ENCODE measurements around the gene CATSPER4.

DNA sequence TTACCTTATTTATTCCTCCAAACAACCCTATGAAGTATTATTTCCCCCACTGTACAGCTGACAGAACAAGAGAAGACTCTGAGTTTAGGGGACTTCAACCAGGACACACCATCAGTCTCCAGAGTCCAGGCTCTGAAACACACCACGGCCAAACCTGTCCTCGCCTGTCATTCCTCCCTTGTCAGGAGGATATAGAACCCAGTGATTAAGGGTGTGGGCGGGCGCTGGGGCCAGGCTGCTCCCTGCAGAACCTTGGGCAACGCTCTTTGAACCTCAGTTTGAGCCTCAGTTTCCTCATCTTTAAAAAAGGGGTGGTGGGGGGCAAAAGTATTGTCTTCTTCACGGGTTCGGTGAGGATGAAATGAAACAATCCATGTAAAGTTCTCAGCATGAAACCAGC lies 34.2 kb downstream of the CATSPER4 start:
- TF ChIP-seq, protein P1, sequence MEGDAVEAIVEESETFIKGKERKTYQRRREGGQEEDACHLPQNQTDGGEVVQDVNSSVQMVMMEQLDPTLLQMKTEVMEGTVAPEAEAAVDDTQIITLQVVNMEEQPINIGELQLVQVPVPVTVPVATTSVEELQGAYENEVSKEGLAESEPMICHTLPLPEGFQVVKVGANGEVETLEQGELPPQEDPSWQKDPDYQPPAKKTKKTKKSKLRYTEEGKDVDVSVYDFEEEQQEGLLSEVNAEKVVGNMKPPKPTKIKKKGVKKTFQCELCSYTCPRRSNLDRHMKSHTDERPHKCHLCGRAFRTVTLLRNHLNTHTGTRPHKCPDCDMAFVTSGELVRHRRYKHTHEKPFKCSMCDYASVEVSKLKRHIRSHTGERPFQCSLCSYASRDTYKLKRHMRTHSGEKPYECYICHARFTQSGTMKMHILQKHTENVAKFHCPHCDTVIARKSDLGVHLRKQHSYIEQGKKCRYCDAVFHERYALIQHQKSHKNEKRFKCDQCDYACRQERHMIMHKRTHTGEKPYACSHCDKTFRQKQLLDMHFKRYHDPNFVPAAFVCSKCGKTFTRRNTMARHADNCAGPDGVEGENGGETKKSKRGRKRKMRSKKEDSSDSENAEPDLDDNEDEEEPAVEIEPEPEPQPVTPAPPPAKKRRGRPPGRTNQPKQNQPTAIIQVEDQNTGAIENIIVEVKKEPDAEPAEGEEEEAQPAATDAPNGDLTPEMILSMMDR (IDR thresholded peaks at IDR 0.05; ENCODE audit: poor library complexity, severe bottlenecking), result no peak
- TF ChIP-seq POLR2AphosphoS5 (IDR thresholded peaks at IDR 0.05) (no peak), RAD21 (conservative IDR thresholded peaks at IDR 0.05) (no peak), SMC3 (conservative IDR thresholded peaks at IDR 0.05; ENCODE audit: poor library complexity) (no peak), TAF1 (IDR thresholded peaks at IDR 0.05; ENCODE audit: low read depth) (no peak), EZH2 (IDR thresholded peaks at IDR 0.05; ENCODE audit: borderline replicate concordance, insufficient read depth, low read length, poor library complexity, severe bottlenecking) (no peak), EP300 (conservative IDR thresholded peaks at IDR 0.05; ENCODE audit: poor library complexity, severe bottlenecking) (no peak)
- TF ChIP-seq, protein P2, sequence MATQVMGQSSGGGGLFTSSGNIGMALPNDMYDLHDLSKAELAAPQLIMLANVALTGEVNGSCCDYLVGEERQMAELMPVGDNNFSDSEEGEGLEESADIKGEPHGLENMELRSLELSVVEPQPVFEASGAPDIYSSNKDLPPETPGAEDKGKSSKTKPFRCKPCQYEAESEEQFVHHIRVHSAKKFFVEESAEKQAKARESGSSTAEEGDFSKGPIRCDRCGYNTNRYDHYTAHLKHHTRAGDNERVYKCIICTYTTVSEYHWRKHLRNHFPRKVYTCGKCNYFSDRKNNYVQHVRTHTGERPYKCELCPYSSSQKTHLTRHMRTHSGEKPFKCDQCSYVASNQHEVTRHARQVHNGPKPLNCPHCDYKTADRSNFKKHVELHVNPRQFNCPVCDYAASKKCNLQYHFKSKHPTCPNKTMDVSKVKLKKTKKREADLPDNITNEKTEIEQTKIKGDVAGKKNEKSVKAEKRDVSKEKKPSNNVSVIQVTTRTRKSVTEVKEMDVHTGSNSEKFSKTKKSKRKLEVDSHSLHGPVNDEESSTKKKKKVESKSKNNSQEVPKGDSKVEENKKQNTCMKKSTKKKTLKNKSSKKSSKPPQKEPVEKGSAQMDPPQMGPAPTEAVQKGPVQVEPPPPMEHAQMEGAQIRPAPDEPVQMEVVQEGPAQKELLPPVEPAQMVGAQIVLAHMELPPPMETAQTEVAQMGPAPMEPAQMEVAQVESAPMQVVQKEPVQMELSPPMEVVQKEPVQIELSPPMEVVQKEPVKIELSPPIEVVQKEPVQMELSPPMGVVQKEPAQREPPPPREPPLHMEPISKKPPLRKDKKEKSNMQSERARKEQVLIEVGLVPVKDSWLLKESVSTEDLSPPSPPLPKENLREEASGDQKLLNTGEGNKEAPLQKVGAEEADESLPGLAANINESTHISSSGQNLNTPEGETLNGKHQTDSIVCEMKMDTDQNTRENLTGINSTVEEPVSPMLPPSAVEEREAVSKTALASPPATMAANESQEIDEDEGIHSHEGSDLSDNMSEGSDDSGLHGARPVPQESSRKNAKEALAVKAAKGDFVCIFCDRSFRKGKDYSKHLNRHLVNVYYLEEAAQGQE (IDR thresholded peaks at IDR 0.05; ENCODE audit: borderline replicate concordance), result no peak

Measured in neural cell (in vitro differentiated cells).